Mesodermal cell (in vitro differentiated cells): ENCODE measurements around the gene ARMH1.

Source experiments
- H3K27ac ChIP-seq: 2 replicates; pipeline ENCODE4 v1.7.0; 2013; ENCODE audit warnings: mild to moderate bottlenecking, low read depth, low read length, moderate library complexity; ENCODE audit not compliant: severe bottlenecking
- H3K36me3 ChIP-seq: 2 replicates; pipeline ENCODE4 v1.7.1; 2013; ENCODE audit warnings: mild to moderate bottlenecking, low read length, moderate library complexity; ENCODE audit not compliant: control insufficient read depth, insufficient read depth
- H3K4me1 ChIP-seq: one replicate; pipeline ENCODE4 v1.7.1; 2013; ENCODE audit warnings: mild to moderate bottlenecking, low read length; ENCODE audit not compliant: insufficient read depth, control insufficient read depth, poor library complexity, severe bottlenecking
- H3K4me3 ChIP-seq: 2 replicates; pipeline ENCODE4 v1.7.0; 2013; ENCODE audit warnings: low read length, control low read depth, mild to moderate bottlenecking; ENCODE audit not compliant: insufficient read depth, poor library complexity, severe bottlenecking; ENCODE audit errors: extremely low read depth
- H3K9me3 ChIP-seq: 2 replicates; pipeline ENCODE4 v1.7.1; 2013; ENCODE audit warnings: mild to moderate bottlenecking, low read length, moderate library complexity; ENCODE audit not compliant: control insufficient read depth
- WGBS, 2 experiments: methylation state at CpG; one replicate each; pipeline ENCODE4 v1.1.5; 2013; ENCODE audit warnings: missing lambda C conversion rate in 2 of 2; ENCODE audit not compliant: insufficient coverage in 2 of 2; 5-methylcytosine and 5-hydroxymethylcytosine counted together

ARMH1 gene

DNA sequence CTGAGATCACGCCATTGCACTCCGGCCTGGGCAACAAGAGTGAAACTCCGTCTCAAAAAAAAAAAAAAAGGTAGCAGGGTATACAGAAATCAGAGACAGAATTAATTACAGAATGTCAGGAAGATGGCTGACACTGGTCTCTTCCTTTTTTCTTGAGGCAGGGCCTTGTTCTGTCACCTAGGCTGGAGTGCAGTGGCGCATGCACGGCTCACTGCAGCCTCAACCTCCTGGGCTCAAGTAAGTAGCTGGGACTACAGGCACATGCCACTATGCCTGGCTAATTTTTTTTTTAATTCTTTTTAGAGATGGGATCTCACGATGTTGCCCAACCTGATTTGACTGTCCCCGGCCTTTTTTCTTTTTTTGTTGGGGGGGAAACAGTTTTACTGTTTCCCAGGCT is 40.0 kb downstream of the ARMH1 start:
- no peaks in the 10 kb centered on the region for H3K36me3 ChIP-seq
- WGBS, 2 experiments, result 89 to 95% methylated on average over 5 to 6 of the region's 7 CpGs
- H3K27ac ChIP-seq, result no peak overlapping the region
- H3K9me3 ChIP-seq, result no peaks in the 10 kb centered on the region
- H3K4me1 ChIP-seq, result no peaks in the 10 kb centered on the region
- H3K4me3 ChIP-seq, result no peak overlapping the region

DNA sequence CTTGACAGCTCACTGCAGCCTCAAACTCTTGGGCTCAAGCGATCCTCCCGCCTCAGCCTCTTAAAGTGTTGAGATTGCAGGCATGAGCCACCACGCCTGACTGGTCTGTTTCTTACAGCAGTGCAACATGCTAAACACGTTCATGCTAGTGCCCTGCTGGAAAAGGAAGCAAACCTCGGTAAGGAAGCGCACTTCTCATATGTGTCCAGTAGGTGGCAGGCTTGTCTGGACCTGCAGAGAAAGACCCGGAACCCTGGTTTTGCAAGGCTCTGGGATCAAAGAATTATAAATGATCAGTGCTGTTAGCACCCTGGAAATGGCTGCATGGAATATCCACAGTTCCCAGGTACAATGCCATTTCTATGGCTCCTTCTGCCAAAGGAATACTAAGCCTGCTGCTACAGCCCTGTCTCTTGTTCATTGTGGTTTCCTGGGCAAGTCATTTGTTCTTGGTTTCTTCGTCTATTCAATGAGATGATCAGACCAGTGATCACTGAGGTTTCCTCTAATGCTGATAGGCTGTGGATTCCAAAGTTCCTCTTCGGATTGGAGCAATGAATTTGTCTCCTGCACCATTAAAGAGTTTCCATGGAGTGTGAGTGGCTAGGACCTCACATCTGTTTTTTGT is 40.5 kb downstream of the ARMH1 start:
- no peak overlapping the region for H3K27ac ChIP-seq
- no peaks in the 10 kb centered on the region for H3K4me1 ChIP-seq
- no peaks in the 10 kb centered on the region for H3K36me3 ChIP-seq
- WGBS, 2 experiments, result 17 to 25% methylated on average over 8 of the region's 9 CpGs
- H3K9me3 ChIP-seq, result no peaks in the 10 kb centered on the region
- H3K4me3 ChIP-seq, result no peak overlapping the region

DNA sequence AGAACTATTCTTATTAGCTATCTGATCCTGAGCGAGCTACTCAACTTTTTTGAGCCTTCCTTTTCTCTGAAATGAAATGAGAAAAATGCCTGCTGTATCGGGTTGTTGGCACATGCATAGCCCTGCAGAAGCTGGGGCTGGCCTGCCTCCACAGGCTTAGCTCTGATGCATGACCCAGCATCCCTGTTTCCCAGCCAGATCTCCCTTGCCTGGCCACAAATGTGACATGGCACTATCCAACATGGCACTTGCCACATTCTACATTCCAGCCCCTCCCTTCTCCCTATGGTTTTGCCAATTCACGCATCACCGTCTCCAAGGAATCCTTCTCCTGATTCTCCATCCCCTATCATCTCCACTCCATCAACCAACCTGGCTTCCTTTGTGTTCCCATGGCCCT is 42.6 kb downstream of the ARMH1 start:
- H3K4me1 ChIP-seq, result no peaks in the 10 kb centered on the region
- WGBS, 2 experiments, result 85 to 98% methylated on average over 4 of the region's 4 CpGs
- H3K9me3 ChIP-seq, result no peaks in the 10 kb centered on the region
- no peak overlapping the region for H3K27ac ChIP-seq
- no peaks in the 10 kb centered on the region for H3K36me3 ChIP-seq
- H3K4me3 ChIP-seq, result no peak overlapping the region

DNA sequence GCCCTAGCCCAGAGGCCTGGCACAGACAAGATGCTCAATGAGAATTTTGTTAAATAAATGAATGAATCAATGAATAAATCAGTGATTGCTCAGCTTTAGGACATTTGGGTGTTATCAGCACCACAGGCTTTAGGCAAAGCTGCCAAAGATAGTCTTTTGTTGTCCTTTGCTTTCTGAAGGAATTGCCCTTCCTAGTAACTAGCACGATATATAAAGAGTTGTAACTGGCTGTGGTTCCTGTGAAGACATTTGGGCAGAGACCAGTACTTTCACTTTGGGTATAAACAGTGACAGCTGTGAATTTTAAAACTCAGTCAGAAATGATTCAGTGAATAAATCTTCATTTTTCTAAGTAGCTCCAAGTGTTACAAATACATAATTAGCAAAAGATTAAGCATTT is 43.1 kb downstream of the ARMH1 start:
- no peaks in the 10 kb centered on the region for H3K36me3 ChIP-seq
- no CpG with 5 or more reads among the region's 1 CpG for WGBS, 2 experiments

DNA sequence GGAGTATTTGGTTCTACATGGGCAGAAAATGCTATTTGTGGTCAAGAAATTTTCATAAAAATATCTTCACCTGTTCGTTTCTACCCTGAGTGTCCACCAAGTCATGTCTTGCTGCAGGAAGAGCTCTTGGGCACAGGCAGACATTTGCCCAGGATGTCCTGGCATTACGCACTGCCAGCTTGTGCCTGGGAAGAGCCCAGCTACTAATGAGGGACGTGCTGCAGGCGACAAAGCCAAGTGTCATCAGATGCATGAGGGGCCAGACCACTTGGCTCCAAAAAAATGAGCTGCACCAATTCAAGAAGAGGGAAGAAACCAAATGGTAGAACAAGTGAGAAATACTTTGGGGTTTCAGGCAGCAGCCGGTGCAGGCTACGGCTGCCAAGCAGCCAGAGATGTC is 43.6 kb downstream of the ARMH1 start:
- 94 to 100% methylated on average over 5 to 6 of the region's 6 CpGs for WGBS, 2 experiments
- H3K27ac ChIP-seq, result no peak overlapping the region
- no peak overlapping the region for H3K4me3 ChIP-seq
- no peaks in the 10 kb centered on the region for H3K9me3 ChIP-seq
- H3K36me3 ChIP-seq, result no peaks in the 10 kb centered on the region
- no peaks in the 10 kb centered on the region for H3K4me1 ChIP-seq

More for the DNA sequence above, 43.1 kb downstream of the ARMH1 start:
- Histone ChIP-seq H3K9me3 (no peaks in the 10 kb centered on the region), H3K4me1 (no peaks in the 10 kb centered on the region), H3K27ac (no peak overlapping the region), H3K4me3 (no peak overlapping the region)

DNA sequence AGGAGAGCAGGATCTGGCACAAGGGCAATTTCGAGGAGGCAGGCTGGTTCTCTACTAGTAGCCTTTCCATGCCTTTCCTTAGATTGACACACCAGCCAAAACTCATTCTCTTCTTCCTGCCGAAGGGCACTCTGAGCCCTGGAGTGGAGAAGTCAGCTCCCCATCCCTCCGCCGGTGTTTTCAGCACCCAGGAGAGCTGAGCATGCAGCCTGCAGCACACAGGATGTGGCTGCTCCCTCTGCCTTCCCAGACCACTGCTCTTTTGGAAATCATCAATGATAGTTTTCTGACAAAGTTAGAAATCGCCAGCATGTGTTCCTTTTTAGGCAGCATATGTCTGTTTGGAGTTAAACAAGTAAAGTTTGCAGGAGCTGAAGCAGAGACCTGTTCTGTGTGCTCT is 44.8 kb downstream of the ARMH1 start:
- WGBS, 2 experiments, result 81 to 91% methylated on average over 3 to 5 of the region's 5 CpGs
- no peaks in the 10 kb centered on the region for H3K9me3 ChIP-seq
- no peaks in the 10 kb centered on the region for H3K4me1 ChIP-seq
- no peak overlapping the region for H3K4me3 ChIP-seq
- no peak overlapping the region for H3K27ac ChIP-seq
- H3K36me3 ChIP-seq, result no peaks in the 10 kb centered on the region

DNA sequence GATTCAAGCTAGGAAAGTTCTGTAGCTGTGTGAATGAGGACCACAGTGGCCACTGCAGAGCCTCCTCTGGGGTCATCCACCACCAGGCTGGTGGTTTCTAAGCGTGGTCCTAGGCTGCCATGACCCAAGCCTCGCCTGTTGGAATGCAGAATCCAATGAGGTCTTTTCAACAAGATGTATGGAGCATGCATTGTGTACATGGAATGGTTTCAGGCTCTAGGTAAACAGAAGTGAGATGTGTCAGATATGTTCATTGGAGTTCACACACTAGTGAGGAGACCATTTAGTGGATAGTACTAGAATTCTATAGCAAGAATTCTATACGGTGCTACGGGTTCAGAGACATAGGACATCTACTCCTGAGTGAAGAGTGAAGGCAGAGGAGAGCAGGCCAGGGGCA is 45.8 kb downstream of the ARMH1 start:
- Histone ChIP-seq H3K36me3 (no peaks in the 10 kb centered on the region), H3K4me1 (no peaks in the 10 kb centered on the region), H3K27ac (no peak overlapping the region), H3K4me3 (no peak overlapping the region), H3K9me3 (no peaks in the 10 kb centered on the region)
- 39 to 69% methylated on average over 2 to 4 of the region's 4 CpGs for WGBS, 2 experiments

DNA sequence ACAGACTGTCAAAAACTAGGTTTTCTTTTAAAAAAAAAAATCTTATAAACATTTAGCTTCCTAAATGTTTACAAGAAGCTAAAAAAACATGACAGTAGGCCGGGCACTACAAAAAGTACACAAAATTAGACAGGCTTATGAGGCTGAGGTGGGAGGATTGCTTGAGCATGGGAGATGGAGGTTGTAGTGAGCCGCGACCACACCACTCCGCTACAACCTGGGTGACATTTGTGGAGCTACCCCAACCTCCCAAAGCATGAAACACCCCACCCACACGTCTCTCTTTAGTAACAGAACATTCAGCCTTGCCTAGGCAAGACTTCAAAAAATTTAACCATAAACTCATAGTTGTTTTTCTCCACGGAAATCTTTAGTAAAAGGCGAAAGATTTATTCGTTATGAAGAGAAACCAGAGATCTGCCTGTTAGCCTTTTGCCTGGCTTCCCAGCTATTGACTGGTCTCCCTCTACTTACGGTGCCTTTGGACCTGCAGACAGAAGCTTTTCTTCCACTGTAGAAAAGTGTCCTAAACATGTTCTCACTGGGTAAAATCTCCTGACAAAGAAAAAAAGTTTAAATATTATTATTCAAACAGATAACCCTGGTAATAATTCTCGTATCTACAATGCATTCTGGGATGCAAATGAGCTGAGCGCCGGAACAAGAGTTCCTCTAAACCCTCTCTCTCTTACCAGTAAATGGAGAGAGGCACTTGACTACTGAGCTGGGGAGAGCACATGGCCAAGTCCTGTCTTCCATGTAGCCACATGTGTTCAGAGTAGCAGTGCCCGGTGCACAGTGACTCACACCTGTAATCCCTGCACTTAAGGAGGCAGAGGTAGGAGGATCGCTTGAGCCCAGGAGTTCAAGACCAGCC is 47.2 kb downstream of the ARMH1 start:
- Histone ChIP-seq H3K27ac (peak overlapping the region; percentile 92), H3K36me3 (no peaks in the 10 kb centered on the region), H3K4me3 (no peak overlapping the region), H3K4me1 (no peaks in the 10 kb centered on the region), H3K9me3 (no peaks in the 10 kb centered on the region)
- WGBS, 2 experiments, result 50 to 57% methylated on average over 7 to 8 of the region's 14 CpGs

DNA sequence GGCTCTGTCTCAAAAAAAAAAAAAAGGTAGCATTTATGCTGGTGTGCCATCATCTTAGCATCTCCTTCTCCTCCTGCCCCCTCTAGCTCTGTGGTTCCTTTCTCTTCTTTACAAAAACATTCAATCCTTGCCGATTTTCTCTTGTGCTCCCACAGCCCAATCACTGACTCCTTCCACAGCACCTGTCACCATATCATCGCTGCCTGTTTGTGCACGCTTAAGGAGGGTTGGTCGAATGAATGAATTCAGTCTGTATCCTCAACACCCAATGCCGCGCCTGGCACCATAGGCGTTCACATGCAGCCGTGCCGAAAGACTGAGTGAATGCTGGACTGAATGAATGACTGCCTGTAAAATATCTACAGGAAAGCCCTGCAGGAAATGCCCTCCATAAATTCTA is 48.5 kb downstream of the ARMH1 start:
- H3K4me3 ChIP-seq, result no peak overlapping the region
- H3K27ac ChIP-seq, result no peak overlapping the region
- no peaks in the 10 kb centered on the region for H3K9me3 ChIP-seq
- H3K36me3 ChIP-seq, result no peaks in the 10 kb centered on the region
- no peaks in the 10 kb centered on the region for H3K4me1 ChIP-seq
- WGBS, 2 experiments, result 96 to 99% methylated on average over 8 to 9 of the region's 9 CpGs

DNA sequence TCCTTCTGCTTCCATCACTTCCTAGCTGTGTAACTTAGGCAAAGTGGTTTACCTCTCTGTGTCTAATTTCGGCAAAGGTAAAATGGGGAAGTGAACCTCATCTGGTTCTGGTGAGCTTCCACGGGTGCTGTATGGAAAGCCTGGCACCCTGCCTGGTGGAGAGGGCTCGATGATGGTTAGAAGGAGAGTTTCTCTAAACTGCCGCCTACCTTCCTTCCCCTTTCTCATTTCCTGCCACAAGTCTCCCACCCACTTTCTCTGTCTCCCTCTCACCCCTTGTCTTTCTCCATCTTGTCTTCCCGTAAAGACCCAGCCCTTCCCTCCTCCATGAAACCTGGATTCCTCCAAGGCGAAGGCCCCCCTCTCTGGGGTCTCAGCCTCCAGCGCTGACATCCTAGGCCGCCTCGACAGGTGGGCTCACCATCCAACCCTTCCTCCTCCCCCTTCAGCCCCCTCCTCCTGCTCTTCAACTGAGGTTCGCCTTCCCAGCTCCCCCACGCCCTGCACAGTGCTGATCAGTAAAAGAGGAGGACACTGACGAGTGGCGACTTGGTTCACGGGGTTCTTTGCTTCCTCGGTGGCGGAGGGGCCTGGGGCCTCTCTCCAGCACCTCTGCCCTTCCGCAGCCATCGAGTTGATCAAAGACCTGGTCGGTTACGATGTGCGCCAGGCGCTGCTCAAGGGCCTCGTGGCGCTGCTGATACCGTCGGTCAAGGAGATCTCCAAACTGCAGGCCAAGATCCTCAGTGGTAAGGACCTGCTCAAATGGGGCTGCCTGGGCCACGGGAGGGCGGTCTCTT is 49.2 kb downstream of the ARMH1 start:
- 96 to 98% methylated on average over 19 to 25 of the region's 28 CpGs for WGBS, 2 experiments
- H3K9me3 ChIP-seq, result no peaks in the 10 kb centered on the region
- H3K4me3 ChIP-seq, result no peak overlapping the region
- no peaks in the 10 kb centered on the region for H3K4me1 ChIP-seq
- no peak overlapping the region for H3K27ac ChIP-seq
- no peaks in the 10 kb centered on the region for H3K36me3 ChIP-seq
